Vagina (tissue), 2 donors: Measurements from ENCODE around the gene MYO7B.

ENCODE experiments used
- CTCF ChIP-seq, 3 experiments: fragments of 450-650 bp in 2 of 3; fragments of 200-600 bp in 1 of 3; sonication (generic) in 1 of 3; IDR thresholded peaks; one replicate each; pipeline ENCODE4 v1.5.1; 2017 to 2019; ENCODE audit warnings: antibody characterized with exemption in 3 of 3, mild to moderate bottlenecking in 2 of 3, moderate library complexity in 2 of 3
- POLR2A ChIP-seq, 2 donors: fragments of 450-650 bp; IDR thresholded peaks; one replicate each; pipeline ENCODE4 v1.6.1; 2017; ENCODE audit warnings: antibody characterized with exemption in 2 of 2, mild to moderate bottlenecking in 2 of 2, moderate library complexity in 2 of 2
- POLR2AphosphoS5 ChIP-seq, 2 donors: sonication (generic); formaldehyde crosslinking; IDR thresholded peaks; one replicate each; pipeline ENCODE4 v1.9.0; 2017; ENCODE audit warnings: antibody characterized with exemption in 2 of 2, mild to moderate bottlenecking in 2 of 2, low read depth in 1 of 2; ENCODE audit not compliant: insufficient read depth in 1 of 2

GRCh38 chr2:127575941-127576432, 40.5 kb downstream of the MYO7B start:
- TF ChIP-seq CTCF (IDR thresholded peaks at IDR 0.05): no peak
- no peak for TF ChIP-seq POLR2A (IDR thresholded peaks at IDR 0.05)
- TF ChIP-seq POLR2AphosphoS5 (IDR thresholded peaks at IDR 0.05; ENCODE audit: insufficient read depth in 1 of 2, low read depth in 1 of 2): no peak
